ENCODE measurements around the gene RTN4R. TPM values are rescaled to one million over a fixed set of nuclear protein-coding genes. Genes with fewer than 3 reads are reported as not detected.

Gene RTN4R
- total and polyA plus RNA-seq, 2 of the 8 experiments (the other 6 are each of a cell fraction or from before 2014, with no cell fraction given): 21.8 to 41.3 TPM

GRCh38 chr22:20242393-20243175 is 25.5 kb downstream of the RTN4R start:
- no peak overlapping the region for H3K9ac ChIP-seq (replicated peaks in 1 of 4; ENCODE audit: extremely low read depth in 1 of 4, low read depth in 3 of 4, low read length in 3 of 4)
- FAIRE-seq (no peak), DNase-seq (ENCODE audit: low read depth in 1 of 2, low spot score in 2 of 2) (no peak)
- no peak overlapping the region for H3K23ac ChIP-seq (ENCODE audit: insufficient read length)
- H3K79me1 ChIP-seq (ENCODE audit: low read depth, low read length): peaks cover 9% of the 10 kb centered on the region
- peaks cover 0 to 14% (median 0%) of the 10 kb centered on the region in 4 experiments; a peak in 2 of 8 replicates for H3K36me3 ChIP-seq (ENCODE audit: control insufficient read depth in 2 of 4, insufficient read depth in 4 of 4, low read length in 3 of 4)
- no peak overlapping the region for H3K27ac ChIP-seq (ENCODE audit: low read depth, low read length)
- H3K56ac ChIP-seq (replicated peaks; ENCODE audit: insufficient read length, low read depth, low read length): no peak overlapping the region
- no peak overlapping the region; the same call in 1 of the 2 replicates for H4K8ac ChIP-seq (ENCODE audit: extremely low read depth, insufficient read depth, low read length)
- H3K14ac ChIP-seq (ENCODE audit: insufficient read length): no peak overlapping the region
- no peak overlapping the region for H2AFZ ChIP-seq (ENCODE audit: low read length)
- no peaks in the 10 kb centered on the region for H3K79me2 ChIP-seq (ENCODE audit: control insufficient read depth in 1 of 2, insufficient read depth in 2 of 2, low read length in 2 of 2)
- peak overlapping the region; percentile 63; the same call in 1 of the 2 replicates for H2BK12ac ChIP-seq (ENCODE audit: low read depth, low read length)
- H2BK5ac ChIP-seq (ENCODE audit: low read depth, low read length): peak overlapping the region; percentile 66
- H3K4me2 ChIP-seq (ENCODE audit: insufficient read depth in 1 of 2, low read depth in 2 of 2, low read length in 2 of 2): no peak overlapping the region
- H4K5ac ChIP-seq (ENCODE audit: insufficient read length, low read depth, low read length): no peak overlapping the region
- WGBS, 2 experiments (ENCODE audit: extremely low coverage in 1 of 2, insufficient coverage in 1 of 2, insufficient read length in 1 of 2, insufficient replicate concordance in 2 of 2, low coverage in 1 of 2, low lambda C conversion rate in 2 of 2, missing lambda C conversion rate in 1 of 2): 92% methylated on average over 37 of the region's 42 CpGs; no CpG with 5 or more reads in 1 of the 2 experiments
- no peak overlapping the region for H3K4me3 ChIP-seq (ENCODE audit: extremely low read depth in 1 of 4, insufficient read depth in 2 of 4, low read depth in 3 of 4, low read length in 4 of 4)
- H2BK20ac ChIP-seq (ENCODE audit: low read length): 0 out of 2 replicates have a peak overlapping the region, but pooled peaks have one; percentile 48
- no peaks in the 10 kb centered on the region for H3K9me3 ChIP-seq (ENCODE audit: insufficient read depth in 2 of 2, low read depth in 1 of 2, low read length in 1 of 2)
- ChIA-PET POLR2A (ENCODE audit: partially characterized antibody) (interaction anchor here (0.6 kb wide), 1 partner anchor 21 kb away, joined by 3 read pairs; no protein-coding TSS in a partner anchor), CTCF (ENCODE audit: partially characterized antibody) (interaction anchor here (0.6 to 4.4 kb wide), 3 partner anchors 9 to 35 kb away, joined by 3 to 19 read pairs (median 3); no protein-coding TSS in a partner anchor)
- peak overlapping the region; percentile 80 for H4K91ac ChIP-seq (replicated peaks; ENCODE audit: insufficient read length, low read length)
- H3K18ac ChIP-seq (ENCODE audit: extremely low read depth, low read length): peak overlapping the region; percentile 78; the same call in 1 of the 2 replicates
- peaks cover 3 to 8% of the 10 kb centered on the region in 2 experiments for H4K20me1 ChIP-seq (replicated peaks in 1 of 2; ENCODE audit: control insufficient read depth in 1 of 2, insufficient read depth in 2 of 2, low read length in 2 of 2)
- H3K4ac ChIP-seq (replicated peaks; ENCODE audit: insufficient read length, low read depth, low read length): peak overlapping the region; percentile 78
- no peaks in the 10 kb centered on the region for H3K27me3 ChIP-seq (replicated peaks in 1 of 4; ENCODE audit: control insufficient read depth in 3 of 4, extremely low read depth in 1 of 4, insufficient read depth in 3 of 4, low read length in 3 of 4)
- no peak overlapping the region; the same call in 1 of the 2 replicates for H2AK5ac ChIP-seq (ENCODE audit: low read depth, low read length)
- 0 out of 2 replicates have a peak overlapping the region, but pooled peaks have one; percentile 72 for H2BK15ac ChIP-seq (ENCODE audit: low read length)
- TF ChIP-seq USF2 (IDR thresholded peaks at IDR 0.05; ENCODE audit: low read length): no peak
- no peak for TF ChIP-seq NRF1 (IDR thresholded peaks at IDR 0.05; ENCODE audit: low read depth, low read length)
- no peak overlapping the region for H2BK120ac ChIP-seq (replicated peaks; ENCODE audit: low read depth, low read length)
- no peaks in the 10 kb centered on the region for H3K23me2 ChIP-seq (ENCODE audit: low read depth, low read length)
- peaks cover 7 to 49% (median 23%) of the 10 kb centered on the region in 4 experiments for H3K4me1 ChIP-seq (replicated peaks in 1 of 4; ENCODE audit: control insufficient read depth in 3 of 4, insufficient read depth in 4 of 4, low read length in 3 of 4)

All from H1 (cell line).